ENCODE data around the gene C1QL1.

- no peak for TF ChIP-seq POLR2AphosphoS5 (IDR thresholded peaks at IDR 0.05; ENCODE audit: low read depth, low read length)
- no peak for TF ChIP-seq TAF1 (IDR thresholded peaks at IDR 0.05; ENCODE audit: borderline replicate concordance, insufficient read depth, low read length)
- TF ChIP-seq, protein P1, sequence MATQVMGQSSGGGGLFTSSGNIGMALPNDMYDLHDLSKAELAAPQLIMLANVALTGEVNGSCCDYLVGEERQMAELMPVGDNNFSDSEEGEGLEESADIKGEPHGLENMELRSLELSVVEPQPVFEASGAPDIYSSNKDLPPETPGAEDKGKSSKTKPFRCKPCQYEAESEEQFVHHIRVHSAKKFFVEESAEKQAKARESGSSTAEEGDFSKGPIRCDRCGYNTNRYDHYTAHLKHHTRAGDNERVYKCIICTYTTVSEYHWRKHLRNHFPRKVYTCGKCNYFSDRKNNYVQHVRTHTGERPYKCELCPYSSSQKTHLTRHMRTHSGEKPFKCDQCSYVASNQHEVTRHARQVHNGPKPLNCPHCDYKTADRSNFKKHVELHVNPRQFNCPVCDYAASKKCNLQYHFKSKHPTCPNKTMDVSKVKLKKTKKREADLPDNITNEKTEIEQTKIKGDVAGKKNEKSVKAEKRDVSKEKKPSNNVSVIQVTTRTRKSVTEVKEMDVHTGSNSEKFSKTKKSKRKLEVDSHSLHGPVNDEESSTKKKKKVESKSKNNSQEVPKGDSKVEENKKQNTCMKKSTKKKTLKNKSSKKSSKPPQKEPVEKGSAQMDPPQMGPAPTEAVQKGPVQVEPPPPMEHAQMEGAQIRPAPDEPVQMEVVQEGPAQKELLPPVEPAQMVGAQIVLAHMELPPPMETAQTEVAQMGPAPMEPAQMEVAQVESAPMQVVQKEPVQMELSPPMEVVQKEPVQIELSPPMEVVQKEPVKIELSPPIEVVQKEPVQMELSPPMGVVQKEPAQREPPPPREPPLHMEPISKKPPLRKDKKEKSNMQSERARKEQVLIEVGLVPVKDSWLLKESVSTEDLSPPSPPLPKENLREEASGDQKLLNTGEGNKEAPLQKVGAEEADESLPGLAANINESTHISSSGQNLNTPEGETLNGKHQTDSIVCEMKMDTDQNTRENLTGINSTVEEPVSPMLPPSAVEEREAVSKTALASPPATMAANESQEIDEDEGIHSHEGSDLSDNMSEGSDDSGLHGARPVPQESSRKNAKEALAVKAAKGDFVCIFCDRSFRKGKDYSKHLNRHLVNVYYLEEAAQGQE (IDR thresholded peaks at IDR 0.05; ENCODE audit: insufficient read depth in 1 of 2, low read depth in 2 of 2, low read length in 2 of 2) = no peak
- TF ChIP-seq SIN3A (IDR thresholded peaks at IDR 0.05; ENCODE audit: borderline replicate concordance, insufficient read depth, low read length) = no peak
- no peak for TF ChIP-seq FOXP2 (optimal IDR thresholded peaks at IDR 0.05; ENCODE audit: borderline replicate concordance, extremely low read depth, extremely low read length, insufficient read depth)
Observed at GRCh38 chr17:44955674-44956425, 12.3 kb downstream of the C1QL1 start.

Measured in PFSK-1 (cell line).